ENCODE measurements around the gene ANAPC16.
"Not testable (repeated sequence)": the region's sequence is repeated elsewhere in the genome, so short reads cannot be mapped to it uniquely, and the experiment has no call there.

The ANAPC16 gene

GRCh38 chr10:72245949-72246525 is 30.2 kb downstream of the ANAPC16 start:
- no peak for DNase-seq

DNA sequence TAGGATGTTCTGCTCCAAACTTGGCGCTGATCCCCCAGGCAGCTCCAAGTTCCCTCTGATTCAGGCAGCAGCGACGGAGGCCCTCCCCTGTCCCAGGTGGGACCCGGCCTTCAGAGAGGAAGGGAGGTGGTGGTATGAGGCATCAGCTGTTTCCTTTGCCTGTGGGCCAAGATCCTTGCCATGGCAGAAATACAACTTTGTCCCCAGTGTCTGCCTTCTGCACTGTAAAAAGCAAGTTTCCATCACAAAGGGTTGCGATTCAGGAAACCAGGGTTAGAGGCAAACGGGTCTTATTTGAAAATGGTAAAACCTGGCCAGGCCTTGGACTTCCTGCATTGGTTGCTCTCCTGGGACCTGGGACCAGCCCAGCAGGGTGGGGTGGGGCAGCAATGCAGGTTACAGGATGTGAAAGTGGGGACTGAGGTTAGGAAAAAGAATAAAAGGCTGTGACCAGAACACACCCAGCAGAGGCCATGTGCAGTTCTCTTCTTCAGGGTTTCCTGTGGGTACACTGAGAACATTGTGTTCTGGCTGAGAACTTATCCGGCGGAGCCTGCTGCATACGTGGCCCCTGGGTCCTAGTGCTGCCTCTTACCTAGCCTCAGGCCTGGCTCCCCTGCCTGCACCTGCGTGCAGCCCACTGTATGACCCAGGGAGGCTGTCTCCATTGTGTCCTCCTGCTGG is 32.8 kb downstream of the ANAPC16 start:
- DNase-seq = no peak

- DNase-seq = not testable (repeated sequence)
Measured at GRCh38 chr10:72249176-72249862, 33.5 kb downstream of the ANAPC16 start.

DNA sequence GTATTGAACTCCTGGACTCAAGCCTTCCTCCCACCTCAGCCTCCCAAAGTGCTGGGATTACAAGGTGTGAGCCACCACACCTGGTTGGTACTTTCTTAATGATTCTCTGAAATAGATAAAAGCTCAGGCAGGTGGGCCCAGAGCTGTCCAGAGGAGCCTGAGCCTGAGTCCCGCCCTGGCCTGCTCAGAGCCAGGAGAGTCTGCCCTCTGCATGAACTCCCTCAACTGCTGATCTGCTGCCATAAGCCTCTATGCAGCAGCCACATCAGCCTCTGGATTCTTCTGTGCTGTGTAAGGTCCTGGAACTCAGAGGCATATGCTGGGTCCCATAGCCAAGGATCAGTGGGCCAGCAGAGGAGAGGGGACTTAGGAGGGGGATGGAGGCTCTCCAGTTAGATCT is 34.9 kb downstream of the ANAPC16 start:
- no peak for DNase-seq

GRCh38 chr10:72251635-72252034 is 35.8 kb downstream of the ANAPC16 start:
- no peak for DNase-seq

DNA sequence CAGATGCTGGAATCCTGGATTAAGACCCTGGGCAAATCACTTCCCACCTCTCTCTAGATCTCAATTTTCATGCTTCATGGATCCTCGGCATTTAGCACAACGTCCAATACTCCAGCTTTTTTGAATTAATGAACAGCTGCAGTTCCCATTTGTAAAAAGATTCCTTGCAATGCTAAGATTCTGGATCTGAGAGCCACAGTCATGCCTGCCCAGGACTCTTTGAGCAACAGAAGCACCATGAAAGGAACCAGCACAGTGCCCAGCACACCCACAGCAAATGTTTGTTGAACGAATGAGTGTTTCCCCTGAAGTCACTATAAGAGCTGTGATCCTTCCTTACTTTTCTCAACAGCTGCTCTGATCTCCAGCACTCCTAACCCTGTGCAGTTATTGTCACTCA is 37.2 kb downstream of the ANAPC16 start:
- no peak for DNase-seq

DNA sequence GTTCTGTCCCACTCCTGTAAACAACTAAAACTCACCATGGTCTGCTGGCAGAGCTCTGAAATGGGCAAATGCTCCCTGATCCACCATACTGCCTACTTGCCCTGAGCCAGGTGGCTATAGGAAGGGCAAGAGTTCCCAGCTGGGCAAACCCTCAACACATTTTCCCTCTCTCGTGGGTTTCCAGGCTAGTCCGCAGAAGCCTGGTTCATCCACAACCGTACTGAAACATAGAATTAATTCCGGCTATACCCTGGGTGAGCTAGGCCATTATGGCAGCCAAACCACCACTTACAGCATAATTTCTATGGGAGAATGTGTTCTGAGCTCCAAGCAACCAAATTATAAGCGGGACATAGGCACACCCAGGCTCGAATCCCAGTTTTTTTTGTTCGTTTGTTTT is 37.8 kb downstream of the ANAPC16 start:
- no peak for DNase-seq

GRCh38 chr10:72254813-72255568 is 39.2 kb downstream of the ANAPC16 start:
- DNase-seq = peak; percentile 6 to 57 (median 41)

- DNase-seq = no peak
Measured at GRCh38 chr10:72255977-72256729, 40.3 kb downstream of the ANAPC16 start.

DNA sequence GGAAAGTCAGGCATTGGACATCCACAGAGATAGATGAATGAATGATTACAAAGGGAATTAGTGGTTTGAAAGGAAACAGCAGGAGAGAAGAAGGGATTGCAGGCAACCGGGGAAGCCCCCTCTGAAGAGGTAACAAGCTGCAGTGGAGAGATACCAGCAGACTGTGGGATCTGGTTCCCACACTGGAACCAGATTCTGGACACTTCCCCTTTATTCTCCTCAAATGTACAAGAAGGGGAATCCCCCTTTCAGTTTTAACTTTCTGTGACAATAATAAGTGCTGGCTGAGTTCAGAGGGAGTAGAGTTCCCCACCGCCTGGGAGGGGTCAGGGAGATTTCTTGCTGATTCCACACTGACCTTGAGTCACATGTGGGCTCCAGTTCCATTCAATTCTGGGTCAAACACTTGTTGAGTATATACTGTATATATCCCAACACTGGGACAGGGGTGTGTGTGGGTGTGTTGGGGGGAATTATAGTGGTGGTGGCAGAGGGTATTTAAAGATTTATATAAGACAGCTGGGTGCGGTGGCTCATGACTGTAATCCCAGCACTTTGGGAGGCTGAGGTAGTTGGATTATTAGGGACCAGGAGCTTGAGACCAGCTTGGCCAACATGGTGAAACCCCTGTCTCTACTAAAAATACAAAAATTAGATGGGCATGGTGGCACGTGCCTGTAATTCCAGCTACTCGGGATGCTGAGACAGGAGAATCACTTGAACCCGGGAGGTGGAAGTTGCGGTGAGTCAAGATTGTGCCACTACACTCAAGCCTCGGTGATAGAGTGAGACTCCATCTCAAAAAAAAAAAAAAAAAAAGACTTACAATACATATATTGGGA is 41.5 kb downstream of the ANAPC16 start:
- DNase-seq = no peak

- DNase-seq = no peak
Measured at GRCh38 chr10:72258617-72259016, 42.8 kb downstream of the ANAPC16 start.

GRCh38 chr10:72259491-72260238 is 43.9 kb downstream of the ANAPC16 start:
- DNase-seq = peak in 2 of 3 experiments; percentile 47 to 61

DNA sequence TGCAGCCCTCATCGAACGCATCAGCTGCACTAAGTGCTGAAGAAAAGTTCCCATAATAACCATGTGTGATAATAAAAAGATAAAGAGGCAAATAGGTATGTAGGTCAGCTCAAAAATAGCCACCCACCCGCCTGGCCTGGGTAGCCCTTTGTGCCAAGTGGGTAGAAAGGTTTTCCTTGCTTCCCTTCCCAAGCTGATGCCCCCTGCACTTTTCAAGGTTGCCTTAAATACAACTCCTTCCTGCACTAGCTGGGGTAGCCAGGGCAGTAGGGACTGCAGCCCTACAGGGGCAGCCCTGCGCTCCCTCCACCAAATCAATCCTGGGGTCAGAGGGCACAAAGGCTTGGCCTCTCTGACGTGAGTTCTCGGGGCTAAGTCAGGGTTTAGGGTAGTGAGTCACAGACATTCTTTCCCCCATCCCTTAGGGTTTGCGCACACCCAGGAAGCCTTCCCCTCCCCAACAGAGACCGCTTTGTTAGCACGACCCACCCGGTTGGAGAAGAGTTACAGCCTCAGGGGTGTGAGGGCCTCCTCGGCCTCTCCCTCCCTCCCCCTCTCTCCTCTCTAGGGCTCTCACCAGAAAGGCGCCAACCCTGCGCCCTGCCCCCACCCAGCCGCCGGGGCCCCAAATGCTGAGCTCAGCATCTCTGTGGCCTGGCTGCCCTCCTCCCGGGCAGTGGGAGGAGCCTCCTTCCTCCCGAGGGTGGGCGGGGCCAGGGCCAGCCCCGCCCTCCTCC is 44.6 kb downstream of the ANAPC16 start:
- DNase-seq = peak; percentile 73 to 90 (median 80)

GRCh38 chr10:72260976-72261783 is 45.4 kb downstream of the ANAPC16 start:
- DNase-seq = peak in 2 of 3 experiments; percentile 50 to 59

DNA sequence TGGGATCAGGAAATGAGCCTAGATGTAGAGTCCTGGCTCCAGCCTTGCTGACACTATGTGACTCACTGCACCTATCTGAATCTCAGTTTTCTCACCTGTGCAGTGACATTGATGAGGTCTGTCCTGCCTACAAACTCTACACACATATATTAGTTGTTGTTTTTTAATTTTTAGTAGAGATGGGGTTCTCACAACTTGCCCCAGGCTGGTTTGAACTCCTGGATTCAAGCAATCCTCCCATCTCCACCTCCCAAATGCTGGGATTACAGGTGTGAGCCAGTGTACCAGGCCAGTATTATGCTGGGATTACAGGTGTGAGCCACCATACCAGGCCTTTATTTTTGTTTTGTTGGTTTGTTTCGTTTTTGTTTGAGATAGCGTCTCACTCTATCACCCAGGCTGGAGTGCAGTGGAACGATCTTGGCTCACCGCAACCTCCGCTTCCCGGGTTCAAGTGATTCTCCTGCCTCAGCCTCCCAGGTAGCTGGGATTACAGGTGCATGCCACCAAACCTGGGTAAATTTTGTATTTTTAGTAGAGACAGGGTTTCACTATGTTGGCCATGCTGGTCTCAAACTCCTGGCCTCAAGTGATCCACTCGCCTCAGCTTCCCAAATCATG is 46.1 kb downstream of the ANAPC16 start:
- no peak for DNase-seq

GRCh38 chr10:72263613-72264241 is 47.9 kb downstream of the ANAPC16 start:
- peak; percentile 76 to 94 (median 83) for DNase-seq

- DNase-seq = no peak
Measured at GRCh38 chr10:72264536-72264935, 48.7 kb downstream of the ANAPC16 start.

DNA sequence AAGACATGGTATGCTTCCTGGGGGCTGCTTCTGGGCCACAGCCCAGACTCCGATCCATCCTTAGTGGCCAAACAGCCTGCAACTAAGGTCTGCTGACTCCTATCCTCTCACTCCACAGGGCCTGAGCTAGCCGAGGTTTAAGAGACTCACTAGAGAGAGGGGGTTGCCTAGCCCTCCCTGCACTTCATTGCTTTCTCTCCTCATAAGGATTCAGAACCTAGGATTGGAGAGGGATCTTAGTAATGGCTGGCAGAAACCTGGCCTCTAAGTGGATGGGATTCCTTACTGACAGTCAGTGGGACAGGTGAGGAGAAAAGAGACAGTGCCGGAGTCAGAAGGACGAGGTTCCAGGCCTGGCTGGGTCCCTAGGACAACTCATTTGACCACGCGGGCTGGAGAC is 49.7 kb downstream of the ANAPC16 start:
- DNase-seq = no peak

Measured in NCI-H1417 (cell line).